H9 (cell line): ENCODE results near the gene ORAI2. TPM values are rescaled to one million over a fixed set of nuclear protein-coding genes. Genes with fewer than 3 reads are reported as not detected.

ENCODE experiments used
- DNase-seq: peaks from one replicate; pipeline ENCODE4 v3.0.0-alpha.2; 2017
- H2AFZ ChIP-seq: one replicate; pipeline ENCODE4 v1.6.1; 2013; ENCODE audit warnings: mild to moderate bottlenecking, low read length, control low read depth, moderate library complexity
- H2AK5ac ChIP-seq: 2 replicates; pipeline ENCODE4 v1.6.1; 2013; ENCODE audit warnings: low read length, control low read depth, mixed read lengths; ENCODE audit not compliant: insufficient read length
- H2BK120ac ChIP-seq: one replicate; pipeline ENCODE4 v1.6.1; 2013; ENCODE audit warnings: low read depth, mild to moderate bottlenecking, low read length, control low read depth, inconsistent platforms; ENCODE audit not compliant: poor library complexity, severe bottlenecking
- H2BK12ac ChIP-seq: 2 replicates; pipeline ENCODE4 v1.6.1; 2013; ENCODE audit warnings: low read length, control low read depth, mixed read lengths, low read depth; ENCODE audit not compliant: insufficient read length
- H2BK15ac ChIP-seq: 2 replicates; pipeline ENCODE4 v1.6.1; 2013; ENCODE audit warnings: low read depth, low read length, control low read depth
- H2BK20ac ChIP-seq: one replicate; pipeline ENCODE4 v1.6.1; 2013; ENCODE audit warnings: low read depth, mild to moderate bottlenecking, low read length, control low read depth, inconsistent platforms; ENCODE audit not compliant: poor library complexity, severe bottlenecking
- H2BK5ac ChIP-seq: 2 replicates; pipeline ENCODE4 v1.6.1; 2013; ENCODE audit warnings: low read length, control low read depth, mixed read lengths; ENCODE audit not compliant: insufficient read length
- H3K14ac ChIP-seq: 2 replicates; pipeline ENCODE4 v1.6.1; 2013; ENCODE audit warnings: low read length, control low read depth; ENCODE audit not compliant: insufficient read depth
- H3K18ac ChIP-seq: 2 replicates; pipeline ENCODE4 v1.6.1; 2013; ENCODE audit warnings: low read depth, mild to moderate bottlenecking, mixed read lengths, low read length, control low read depth; ENCODE audit not compliant: insufficient read length
- H3K23ac ChIP-seq: 2 replicates; pipeline ENCODE4 v1.6.1; 2013; ENCODE audit warnings: low read length, control low read depth, mixed read lengths, low read depth; ENCODE audit not compliant: insufficient read length
- H3K23me2 ChIP-seq: 2 replicates; pipeline ENCODE4 v1.6.1; 2013; ENCODE audit warnings: low read depth, mild to moderate bottlenecking, mixed read lengths, low read length, control low read depth; ENCODE audit not compliant: insufficient read length, poor library complexity, severe bottlenecking
- H3K27ac ChIP-seq: 2 replicates; pipeline ENCODE4 v1.5.1; 2013; ENCODE audit warnings: low read length, control low read depth, mixed read lengths, low read depth; ENCODE audit not compliant: insufficient read length
- H3K27me3 ChIP-seq: 2 replicates; pipeline ENCODE4 v1.6.1; 2013; ENCODE audit warnings: low read length, control low read depth, inconsistent platforms; ENCODE audit not compliant: insufficient read depth
- H3K4ac ChIP-seq: 2 replicates; pipeline ENCODE4 v1.6.1; 2013; ENCODE audit warnings: low read depth, mild to moderate bottlenecking, control low read depth, inconsistent platforms, low read length, moderate library complexity
- H3K4me1 ChIP-seq: 2 replicates; pipeline ENCODE4 v1.6.1; 2013; ENCODE audit warnings: low read length, control low read depth, inconsistent platforms; ENCODE audit not compliant: insufficient read depth
- H3K4me2 ChIP-seq: 2 replicates; pipeline ENCODE4 v1.6.1; 2013; ENCODE audit warnings: low read length, control low read depth, mixed read lengths; ENCODE audit not compliant: insufficient read length, insufficient read depth
- H3K56ac ChIP-seq: 2 replicates; pipeline ENCODE4 v1.6.1; 2013; ENCODE audit warnings: low read depth, mild to moderate bottlenecking, mixed read lengths, low read length, control low read depth; ENCODE audit not compliant: insufficient read length
- H3K79me1 ChIP-seq: 2 replicates; pipeline ENCODE4 v1.6.1; 2013; ENCODE audit warnings: low read depth, mild to moderate bottlenecking, moderate library complexity, low read length, control low read depth, inconsistent platforms; ENCODE audit not compliant: insufficient read depth, poor library complexity, severe bottlenecking
- H3K79me2 ChIP-seq: 2 replicates; pipeline ENCODE4 v1.6.1; 2013; ENCODE audit warnings: low read length, control low read depth, inconsistent platforms; ENCODE audit not compliant: insufficient read depth
- H3K9ac ChIP-seq: 2 replicates; pipeline ENCODE4 v1.6.1; 2013; ENCODE audit warnings: low read length, control low read depth, mixed read lengths; ENCODE audit not compliant: insufficient read length; ENCODE audit errors: extremely low read depth
- H3K9me3 ChIP-seq: one replicate; pipeline ENCODE4 v1.6.1; 2013; ENCODE audit warnings: low read depth, low read length, inconsistent platforms; ENCODE audit not compliant: control insufficient read depth
- H3T11ph ChIP-seq: one replicate; pipeline ENCODE4 v1.6.1; 2013; ENCODE audit warnings: mild to moderate bottlenecking, low read length, control low read depth, inconsistent platforms
- H4K20me1 ChIP-seq: one replicate; pipeline ENCODE4 v1.6.1; 2013; ENCODE audit not compliant: control insufficient read depth, insufficient read length, insufficient read depth
- H4K5ac ChIP-seq: 2 replicates; pipeline ENCODE4 v1.6.1; 2013; ENCODE audit warnings: low read depth, mild to moderate bottlenecking, mixed read lengths, low read length, control low read depth; ENCODE audit not compliant: insufficient read length
- H4K8ac ChIP-seq: replicated peaks from 2 replicates; pipeline ENCODE4 v1.6.1; 2013; ENCODE audit warnings: low read length, control low read depth, mixed read lengths, low read depth; ENCODE audit not compliant: insufficient read length
- H4K91ac ChIP-seq: 2 replicates; pipeline ENCODE4 v1.6.1; 2013; ENCODE audit warnings: low read depth, mild to moderate bottlenecking, moderate library complexity, mixed read lengths, low read length, control low read depth; ENCODE audit not compliant: insufficient read length
- H3K27ac Mint-ChIP-seq, 3 experiments: 2 replicates in 2 of 3; 3 replicates in 1 of 3; pipeline ENCODE4 v1.8.0; 2020 to 2021; ENCODE audit warnings: mixed read lengths in 3 of 3, mild to moderate bottlenecking in 1 of 3, moderate library complexity in 1 of 3
- H3K27me3 Mint-ChIP-seq: 2 replicates; pipeline ENCODE4 v1.8.0; 2021; ENCODE audit warnings: low read depth, mild to moderate bottlenecking, moderate library complexity, mixed read lengths
- H3K36me3 Mint-ChIP-seq, 3 experiments: 2 replicates in 2 of 3; 3 replicates in 1 of 3; pipeline ENCODE4 v1.8.0; 2020 to 2021; ENCODE audit warnings: low read depth in 3 of 3, mixed read lengths in 3 of 3; ENCODE audit not compliant: insufficient read depth in 1 of 3
- H3K4me1 Mint-ChIP-seq, 2 experiments: 2 replicates each; pipeline ENCODE4 v1.8.0; 2020; ENCODE audit warnings: mixed read lengths in 2 of 2
- H3K4me3 Mint-ChIP-seq, 2 experiments: 2 replicates in 1 of 2; 3 replicates in 1 of 2; pipeline ENCODE4 v1.8.0; 2020 to 2021; ENCODE audit warnings: mild to moderate bottlenecking in 2 of 2, mixed read lengths in 2 of 2, moderate library complexity in 1 of 2
- H3K9me3 Mint-ChIP-seq, 2 experiments: 2 replicates in 1 of 2; 3 replicates in 1 of 2; pipeline ENCODE4 v1.8.0; 2020; ENCODE audit warnings: mild to moderate bottlenecking in 2 of 2, mixed read lengths in 2 of 2, moderate library complexity in 1 of 2
- WGBS: extraction: QIAGEN DNeasy Blood & Tissue Kit; methylation state at CpG from one replicate; pipeline ENCODE4 v1.1.7; 2013; ENCODE audit warnings: missing lambda C conversion rate, low lambda C conversion rate, mixed read lengths; ENCODE audit not compliant: insufficient read length; ENCODE audit errors: extremely low coverage; 5-methylcytosine and 5-hydroxymethylcytosine counted together
- total RNA-seq: library from RNA; stranded (reverse); gene quantifications from 2 replicates; pipeline ENCODE4 v1.2.1, GENCODE V29; 2021
- TF ChIP-seq, protein P1 (sequence below): fragments of 200-600 bp; sonication (generic); conservative IDR thresholded peaks from 3 replicates; pipeline ENCODE4 v1.8.0; 2021; ENCODE audit warnings: antibody characterized with exemption, mild to moderate bottlenecking

Gene ORAI2
- total RNA-seq, 1 experiment from 2014 or later = 26.6 TPM

GRCh38 chr7:102424787-102425218 is 8.6 kb upstream of the ORAI2 start:
- H4K20me1 ChIP-seq = no peaks in the 10 kb centered on the region
- no peak overlapping the region for H2BK120ac ChIP-seq
- no peak overlapping the region for H2AK5ac ChIP-seq
- no peak overlapping the region for H4K5ac ChIP-seq
- no peak overlapping the region; a peak in 1 of 5 replicates for H3K4me3 Mint-ChIP-seq
- H3K27ac Mint-ChIP-seq = peak overlapping the region in 2 of 3 experiments; percentile 43 to 91; a peak in 3 of 7 replicates
- H4K8ac ChIP-seq = no peak overlapping the region
- no peak overlapping the region for H2BK20ac ChIP-seq
- H3K9ac ChIP-seq = no peak overlapping the region
- H3K23ac ChIP-seq = no peak overlapping the region
- no peak overlapping the region for H2BK12ac ChIP-seq
- no peak overlapping the region for H3T11ph ChIP-seq
- H2BK5ac ChIP-seq = no peak overlapping the region
- H2AFZ ChIP-seq = no peak overlapping the region
- H3K4ac ChIP-seq = no peak overlapping the region
- no peaks in the 10 kb centered on the region for H3K9me3 Mint-ChIP-seq
- H3K79me2 ChIP-seq = no peaks in the 10 kb centered on the region
- no peak overlapping the region for H3K14ac ChIP-seq
- no peak for DNase-seq
- no peaks in the 10 kb centered on the region for H3K27me3 ChIP-seq
- no peak overlapping the region for H4K91ac ChIP-seq
- H3K56ac ChIP-seq = no peak overlapping the region
- H3K79me1 ChIP-seq = no peaks in the 10 kb centered on the region
- H3K4me1 Mint-ChIP-seq = peaks cover 14 to 18% of the 10 kb centered on the region in 2 experiments
- H2BK15ac ChIP-seq = no peak overlapping the region
- H3K4me2 ChIP-seq = no peak overlapping the region
- TF ChIP-seq, protein P1, sequence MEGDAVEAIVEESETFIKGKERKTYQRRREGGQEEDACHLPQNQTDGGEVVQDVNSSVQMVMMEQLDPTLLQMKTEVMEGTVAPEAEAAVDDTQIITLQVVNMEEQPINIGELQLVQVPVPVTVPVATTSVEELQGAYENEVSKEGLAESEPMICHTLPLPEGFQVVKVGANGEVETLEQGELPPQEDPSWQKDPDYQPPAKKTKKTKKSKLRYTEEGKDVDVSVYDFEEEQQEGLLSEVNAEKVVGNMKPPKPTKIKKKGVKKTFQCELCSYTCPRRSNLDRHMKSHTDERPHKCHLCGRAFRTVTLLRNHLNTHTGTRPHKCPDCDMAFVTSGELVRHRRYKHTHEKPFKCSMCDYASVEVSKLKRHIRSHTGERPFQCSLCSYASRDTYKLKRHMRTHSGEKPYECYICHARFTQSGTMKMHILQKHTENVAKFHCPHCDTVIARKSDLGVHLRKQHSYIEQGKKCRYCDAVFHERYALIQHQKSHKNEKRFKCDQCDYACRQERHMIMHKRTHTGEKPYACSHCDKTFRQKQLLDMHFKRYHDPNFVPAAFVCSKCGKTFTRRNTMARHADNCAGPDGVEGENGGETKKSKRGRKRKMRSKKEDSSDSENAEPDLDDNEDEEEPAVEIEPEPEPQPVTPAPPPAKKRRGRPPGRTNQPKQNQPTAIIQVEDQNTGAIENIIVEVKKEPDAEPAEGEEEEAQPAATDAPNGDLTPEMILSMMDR = no peak
- H3K9me3 ChIP-seq = no peaks in the 10 kb centered on the region
- peaks cover 4% of the 10 kb centered on the region for H3K27me3 Mint-ChIP-seq
- no peak overlapping the region for H3K27ac ChIP-seq
- no CpG with 5 or more reads among the region's 13 CpGs for WGBS
- H3K23me2 ChIP-seq = no peaks in the 10 kb centered on the region
- no peak overlapping the region for H3K18ac ChIP-seq
- peaks cover 21 to 57% (median 44%) of the 10 kb centered on the region in 3 experiments for H3K36me3 Mint-ChIP-seq
- no peaks in the 10 kb centered on the region for H3K4me1 ChIP-seq
